HG03432 (cell line): Measurements from ENCODE around the gene STEAP3.

Source experiments
- ATAC-seq: cut with Tn5 transposase; IDR thresholded peaks from one replicate; pipeline ENCODE4 v1.9.1; 2021; ENCODE audit warnings: mild to moderate bottlenecking, moderate library complexity; ENCODE audit not compliant: unreplicated experiment

STEAP3 gene

GRCh38 chr2:119225105-119225865, 1.7 kb downstream of the STEAP3 start:
- peak; percentile 19 for ATAC-seq

GRCh38 chr2:119225926-119226325, 2.3 kb downstream of the STEAP3 start:
- ATAC-seq = no peak

GRCh38 chr2:119227346-119227745, 3.7 kb downstream of the STEAP3 start:
- ATAC-seq = no peak

- no peak for ATAC-seq
These were observed 4.5 kb downstream of the STEAP3 start for GRCh38 chr2:119228136-119228535.

GRCh38 chr2:119228964-119229363, 5.3 kb downstream of the STEAP3 start:
- ATAC-seq = no peak

GRCh38 chr2:119229716-119230115, 6.1 kb downstream of the STEAP3 start:
- ATAC-seq = no peak

- ATAC-seq = no peak
These were observed 6.9 kb downstream of the STEAP3 start for GRCh38 chr2:119230219-119231185.

GRCh38 chr2:119231975-119232665, 8.5 kb downstream of the STEAP3 start:
- ATAC-seq = peak; percentile 52

- ATAC-seq = peak; percentile 41
These were observed 9.0 kb downstream of the STEAP3 start for GRCh38 chr2:119232666-119232993.

- peak; percentile 71 for ATAC-seq
These were observed 9.8 kb downstream of the STEAP3 start for GRCh38 chr2:119233326-119234020.

GRCh38 chr2:119234021-119235019, 10.7 kb downstream of the STEAP3 start:
- ATAC-seq = no peak

- no peak for ATAC-seq
These were observed 13.2 kb downstream of the STEAP3 start for GRCh38 chr2:119236796-119237195.

GRCh38 chr2:119240311-119241204, 16.9 kb downstream of the STEAP3 start:
- ATAC-seq = no peak

GRCh38 chr2:119241205-119241532, 17.5 kb downstream of the STEAP3 start:
- ATAC-seq = no peak

GRCh38 chr2:119242276-119243119, 18.9 kb downstream of the STEAP3 start:
- no peak for ATAC-seq

- no peak for ATAC-seq
These were observed 20.0 kb downstream of the STEAP3 start for GRCh38 chr2:119243621-119244020.

- ATAC-seq = no peak
These were observed 21.6 kb downstream of the STEAP3 start for GRCh38 chr2:119245076-119245840.
